ENCODE measurements around the gene STUB1.

STUB1 gene

DNA sequence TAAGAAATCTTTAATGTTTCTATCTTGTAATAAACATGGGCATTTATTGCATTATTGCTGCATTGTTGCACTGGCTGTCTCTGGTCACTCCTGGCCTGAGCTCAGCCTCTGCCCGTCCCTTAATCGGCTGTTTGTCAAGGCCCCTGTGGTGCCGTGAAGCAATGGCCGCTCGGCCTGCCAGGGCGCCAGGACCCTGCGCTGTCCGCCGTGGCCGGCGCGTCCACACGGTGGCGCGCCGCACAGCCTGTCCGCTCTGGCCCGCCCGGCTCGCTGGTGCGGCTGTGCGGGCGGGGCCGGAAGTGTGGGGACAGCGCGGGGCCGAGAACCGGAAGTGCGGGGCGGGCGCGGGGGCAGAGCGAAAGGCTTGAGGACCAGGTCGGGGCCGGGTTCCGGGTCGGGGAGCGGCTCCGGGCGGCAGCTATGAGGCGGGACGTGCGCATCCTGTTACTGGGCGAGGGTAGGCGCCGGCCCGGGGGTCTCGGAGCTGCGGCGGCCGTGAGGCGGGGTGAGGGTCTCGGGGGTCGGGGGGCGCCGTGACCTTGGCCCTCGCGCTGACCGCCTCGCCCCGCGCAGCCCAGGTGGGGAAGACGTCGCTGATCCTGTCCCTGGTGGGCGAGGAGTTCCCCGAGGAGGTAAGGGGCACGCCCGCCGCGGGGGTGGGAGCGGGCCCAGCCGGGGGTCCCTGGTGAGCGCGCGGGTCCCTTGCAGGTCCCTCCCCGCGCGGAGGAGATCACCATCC lies 12.3 kb upstream of the STUB1 start, which contains the start of gene RHOT2:
Gene RHOT2, plus strand, starts transcription at position 353 of the 739 bp plus-strand sequence. Its CDS starts 68 bp downstream, at position 421.
- TF ChIP-seq CTCF (conservative IDR thresholded peaks at IDR 0.05; ENCODE audit: low read depth, low read length) = peak; percentile 51
- peak; percentile 92 for DNase-seq (ENCODE audit: low read depth)
- H3K4me3 ChIP-seq (ENCODE audit: low read depth, low read length) = peak within 1 kb of the TSS; percentile 93

DNA sequence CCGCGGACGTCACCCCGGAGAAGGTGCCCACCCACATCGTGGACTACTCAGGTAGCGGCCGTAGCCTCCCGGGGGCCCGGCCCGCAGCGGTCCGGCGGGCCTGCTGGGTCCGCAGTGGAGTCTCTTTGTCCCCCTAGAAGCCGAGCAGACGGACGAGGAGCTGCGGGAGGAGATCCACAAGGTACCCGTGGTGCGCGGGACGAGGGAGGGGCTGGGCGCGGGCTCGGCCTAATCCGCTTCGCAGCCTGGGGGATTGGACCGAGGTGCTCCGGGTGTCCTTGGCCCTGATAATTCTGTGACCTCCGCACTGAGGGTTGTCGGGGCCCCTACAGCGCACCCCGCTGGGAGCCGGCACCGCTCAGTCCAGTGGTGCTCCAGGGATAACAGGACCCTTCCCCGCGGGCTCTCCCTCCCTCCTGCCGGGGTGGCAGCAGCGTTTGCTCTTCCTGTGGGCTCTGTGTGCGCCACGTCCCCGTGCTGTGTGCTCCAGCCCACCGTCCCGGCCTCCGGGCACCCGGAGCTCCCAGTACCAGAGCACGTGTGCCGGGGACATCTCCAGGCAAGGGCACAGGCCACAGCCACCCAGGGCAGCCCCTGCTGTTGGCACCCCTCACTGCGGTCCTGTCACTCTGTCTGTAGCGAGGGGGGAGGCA lies 11.6 kb upstream of the STUB1 start:
- peak overlapping the region; percentile 93 for H3K4me3 ChIP-seq (ENCODE audit: low read depth, low read length)
- TF ChIP-seq CTCF (conservative IDR thresholded peaks at IDR 0.05; ENCODE audit: low read depth, low read length) = no peak
- peak; percentile 34 for DNase-seq (ENCODE audit: low read depth)

DNA sequence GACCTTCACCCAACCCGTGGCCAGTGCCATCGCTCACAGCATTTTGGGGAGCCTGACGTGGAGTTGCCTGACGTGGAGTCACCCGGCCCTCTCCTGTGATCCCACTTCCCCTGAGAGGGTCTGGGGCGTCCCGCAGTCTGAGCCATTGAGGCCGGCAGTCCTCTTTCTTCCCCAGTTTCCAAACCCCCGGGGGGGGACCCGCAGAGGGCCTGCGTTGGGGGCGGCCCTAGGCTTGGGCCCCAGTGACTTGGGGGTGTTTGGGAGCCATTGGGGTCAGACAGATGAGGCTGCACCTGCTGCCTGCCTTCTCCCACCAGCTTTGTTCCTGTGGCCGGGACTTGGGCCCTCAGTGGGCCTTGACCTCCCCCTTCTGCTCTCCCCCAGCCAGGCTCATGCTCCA lies 10.5 kb upstream of the STUB1 start:
- no peak for TF ChIP-seq CTCF (conservative IDR thresholded peaks at IDR 0.05; ENCODE audit: low read depth, low read length)
- H3K4me3 ChIP-seq (ENCODE audit: low read depth, low read length) = peak overlapping the region; percentile 93
- DNase-seq (ENCODE audit: low read depth) = no peak

GRCh38 chr16:670485-671352 lies 9.5 kb upstream of the STUB1 start:
- DNase-seq (ENCODE audit: low read depth) = no peak
- no peak for TF ChIP-seq CTCF (conservative IDR thresholded peaks at IDR 0.05; ENCODE audit: low read depth, low read length)
- no peak overlapping the region for H3K4me3 ChIP-seq (ENCODE audit: low read depth, low read length)

DNA sequence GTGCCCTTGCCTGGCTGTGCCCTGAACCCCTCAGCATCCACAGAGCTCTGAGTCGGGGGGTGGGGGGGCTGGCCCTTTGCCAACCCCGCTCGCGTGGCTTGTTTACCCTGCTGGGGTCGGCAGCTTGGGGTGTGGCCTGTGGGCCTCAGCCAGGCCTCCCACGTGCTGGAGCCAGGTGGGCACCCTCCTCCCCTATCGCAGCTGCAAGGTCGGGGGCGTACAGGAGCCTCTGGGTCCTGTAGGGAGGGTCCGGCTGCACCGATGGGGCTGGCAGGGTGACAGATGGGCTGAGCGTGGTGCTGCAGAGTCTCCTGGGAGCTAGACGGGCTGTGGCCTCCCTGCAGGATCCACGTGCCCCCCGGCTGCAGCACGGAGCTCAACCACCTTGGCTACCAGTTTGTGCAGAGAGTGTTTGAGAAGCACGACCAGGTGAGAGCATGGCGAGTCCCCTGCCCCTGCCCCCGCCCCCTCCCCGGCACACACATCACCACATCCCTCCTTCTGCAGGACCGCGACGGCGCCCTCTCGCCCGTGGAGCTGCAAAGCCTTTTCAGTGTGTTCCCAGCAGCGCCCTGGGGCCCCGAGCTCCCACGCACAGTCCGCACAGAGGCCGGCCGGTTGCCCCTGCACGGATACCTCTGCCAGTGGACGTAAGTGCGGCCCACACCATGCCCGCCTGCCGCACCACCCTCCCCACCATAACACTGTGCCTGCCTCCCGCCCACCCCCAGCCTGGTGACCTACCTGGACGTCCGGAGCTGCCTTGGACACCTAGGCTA lies 8.7 kb upstream of the STUB1 start:
- TF ChIP-seq CTCF (conservative IDR thresholded peaks at IDR 0.05; ENCODE audit: low read depth, low read length) = no peak
- no peak for DNase-seq (ENCODE audit: low read depth)
- H3K4me3 ChIP-seq (ENCODE audit: low read depth, low read length) = no peak overlapping the region

GRCh38 chr16:672371-672770 lies 7.8 kb upstream of the STUB1 start:
- no peak for DNase-seq (ENCODE audit: low read depth)
- no peak for TF ChIP-seq CTCF (conservative IDR thresholded peaks at IDR 0.05; ENCODE audit: low read depth, low read length)
- H3K4me3 ChIP-seq (ENCODE audit: low read depth, low read length) = no peak overlapping the region
